ENCODE measurements around the gene IGLON5. TPM values are rescaled to one million over a fixed set of nuclear protein-coding genes. Genes with fewer than 3 reads are reported as not detected.

The IGLON5 gene
- polyA plus RNA-seq, 1 donor (not counting 4 experiments of a cell fraction or from before 2014, with no cell fraction given) = not detected

DNA sequence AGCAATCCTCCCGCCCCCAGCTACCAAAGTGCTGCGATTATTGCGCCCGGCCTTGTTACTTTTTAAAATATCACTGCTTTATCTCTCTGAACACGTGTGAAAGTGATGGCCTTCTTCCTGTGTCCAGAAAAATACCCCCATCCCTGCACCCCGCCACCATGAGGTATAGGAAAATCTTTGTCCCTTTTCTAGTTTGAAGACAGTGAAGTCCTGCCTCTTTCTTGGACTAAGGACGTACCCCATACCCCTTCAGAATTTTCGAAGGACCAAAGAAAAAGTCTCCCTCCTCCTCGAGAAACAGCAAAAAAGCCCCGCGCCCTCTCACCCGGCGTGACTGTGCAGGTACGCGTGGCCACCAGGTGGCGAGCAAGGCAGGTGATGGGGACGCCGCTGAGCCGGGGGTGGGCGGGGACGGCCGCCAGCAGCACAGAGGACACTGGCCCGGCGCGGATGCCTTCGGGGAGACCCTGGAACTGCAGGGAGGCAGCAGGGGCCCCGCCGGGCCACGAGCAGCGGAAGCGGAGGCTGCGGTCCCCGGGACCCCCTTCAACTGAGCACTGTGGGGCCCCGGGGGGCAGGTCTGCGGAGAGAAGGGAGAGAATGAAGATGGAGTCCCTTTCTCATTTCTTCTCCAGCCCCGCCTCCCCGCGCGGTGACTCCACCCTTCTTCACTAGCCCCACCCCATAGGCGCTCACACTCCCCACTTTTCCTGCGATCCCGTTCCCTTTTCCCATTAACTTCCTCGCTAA is 27.3 kb downstream of the IGLON5 start:
- H3K9me1 ChIP-seq (ENCODE audit: control insufficient read depth, extremely low read depth, insufficient read depth, low read length) = no peaks in the 10 kb centered on the region
- no peak for DNase-seq (ENCODE audit: low read depth, low spot score)
- H3K36me3 ChIP-seq (ENCODE audit: control insufficient read depth in 2 of 2, extremely low read depth in 1 of 2, insufficient read depth in 2 of 2, low read length in 2 of 2) = no peaks in the 10 kb centered on the region
- no peaks in the 10 kb centered on the region for H4K20me1 ChIP-seq (ENCODE audit: control insufficient read depth, extremely low read depth, insufficient read depth, low read length)
- no peaks in the 10 kb centered on the region for H3K9me3 ChIP-seq (ENCODE audit: control insufficient read depth, low read depth, low read length)
- H2AFZ ChIP-seq (ENCODE audit: control insufficient read depth, low read length) = peak overlapping the region; percentile 81
- H3K4me2 ChIP-seq (ENCODE audit: control insufficient read depth, extremely low read depth, insufficient read depth, low read depth, low read length) = peak overlapping the region; percentile 84
- FAIRE-seq = no peak
- TF ChIP-seq, protein P1, sequence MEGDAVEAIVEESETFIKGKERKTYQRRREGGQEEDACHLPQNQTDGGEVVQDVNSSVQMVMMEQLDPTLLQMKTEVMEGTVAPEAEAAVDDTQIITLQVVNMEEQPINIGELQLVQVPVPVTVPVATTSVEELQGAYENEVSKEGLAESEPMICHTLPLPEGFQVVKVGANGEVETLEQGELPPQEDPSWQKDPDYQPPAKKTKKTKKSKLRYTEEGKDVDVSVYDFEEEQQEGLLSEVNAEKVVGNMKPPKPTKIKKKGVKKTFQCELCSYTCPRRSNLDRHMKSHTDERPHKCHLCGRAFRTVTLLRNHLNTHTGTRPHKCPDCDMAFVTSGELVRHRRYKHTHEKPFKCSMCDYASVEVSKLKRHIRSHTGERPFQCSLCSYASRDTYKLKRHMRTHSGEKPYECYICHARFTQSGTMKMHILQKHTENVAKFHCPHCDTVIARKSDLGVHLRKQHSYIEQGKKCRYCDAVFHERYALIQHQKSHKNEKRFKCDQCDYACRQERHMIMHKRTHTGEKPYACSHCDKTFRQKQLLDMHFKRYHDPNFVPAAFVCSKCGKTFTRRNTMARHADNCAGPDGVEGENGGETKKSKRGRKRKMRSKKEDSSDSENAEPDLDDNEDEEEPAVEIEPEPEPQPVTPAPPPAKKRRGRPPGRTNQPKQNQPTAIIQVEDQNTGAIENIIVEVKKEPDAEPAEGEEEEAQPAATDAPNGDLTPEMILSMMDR (optimal IDR thresholded peaks at IDR 0.05 in 1 of 3, IDR thresholded peaks at IDR 0.05 in 1 of 3, conservative IDR thresholded peaks at IDR 0.05 in 1 of 3; ENCODE audit: extremely low read depth in 1 of 3, insufficient read depth in 2 of 3, low read length in 3 of 3) = peak; percentile 70 to 96 (median 83)
- TF ChIP-seq EZH2 (IDR thresholded peaks at IDR 0.05; ENCODE audit: low read length) = no peak
- no peaks in the 10 kb centered on the region for H3K27me3 ChIP-seq (ENCODE audit: control insufficient read depth, extremely low read depth, insufficient read depth, low read length)
- H3K79me2 ChIP-seq (ENCODE audit: control insufficient read depth, insufficient read depth, low read length) = no peaks in the 10 kb centered on the region
- peak overlapping the region; percentile 44 for H3K27ac ChIP-seq (ENCODE audit: control insufficient read depth, insufficient read depth, low read length)
- H3K4me3 ChIP-seq (ENCODE audit: control insufficient read depth in 2 of 3, extremely low read depth in 1 of 3, insufficient read depth in 2 of 3, low read depth in 1 of 3, low read length in 3 of 3) = peak overlapping the region; percentile 62 to 80 (median 75)
- dilution Hi-C loops (cut with MboI; ENCODE audit: extremely low pct_ligation_motif_present, low sequenced_read_pairs) = no loop called here
- H3K4me1 ChIP-seq (ENCODE audit: control insufficient read depth, extremely low read depth, insufficient read depth, low read length) = peaks cover 8% of the 10 kb centered on the region
- peak overlapping the region; percentile 49 for H3K9ac ChIP-seq (ENCODE audit: control insufficient read depth, extremely low read depth, insufficient read depth, low read length)

DNA sequence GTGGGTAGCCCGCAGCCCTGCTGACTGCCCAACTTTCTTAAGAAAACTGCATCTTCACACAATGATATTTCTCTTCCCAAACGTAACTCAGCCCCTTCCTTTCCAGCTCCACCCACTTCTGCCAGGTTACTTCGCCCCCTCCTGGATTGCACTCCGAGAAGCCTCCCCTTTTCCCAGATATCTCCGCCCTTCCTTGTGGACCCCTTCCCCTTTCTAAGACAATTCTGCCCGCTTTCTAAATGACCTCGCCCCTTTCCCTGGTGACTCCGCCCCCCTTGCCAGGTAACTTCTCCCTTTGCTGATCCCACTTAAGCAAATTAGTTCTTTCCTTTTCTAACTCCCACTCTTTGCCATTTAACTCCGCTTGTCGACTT is 27.9 kb downstream of the IGLON5 start:
- H3K9ac ChIP-seq (ENCODE audit: control insufficient read depth, extremely low read depth, insufficient read depth, low read length) = peak overlapping the region; percentile 49
- H3K36me3 ChIP-seq (ENCODE audit: control insufficient read depth in 2 of 2, extremely low read depth in 1 of 2, insufficient read depth in 2 of 2, low read length in 2 of 2) = no peaks in the 10 kb centered on the region
- H4K20me1 ChIP-seq (ENCODE audit: control insufficient read depth, extremely low read depth, insufficient read depth, low read length) = no peaks in the 10 kb centered on the region
- dilution Hi-C loops (cut with MboI; ENCODE audit: extremely low pct_ligation_motif_present, low sequenced_read_pairs) = no loop called here
- TF ChIP-seq, protein P1 (optimal IDR thresholded peaks at IDR 0.05 in 1 of 3, IDR thresholded peaks at IDR 0.05 in 1 of 3, conservative IDR thresholded peaks at IDR 0.05 in 1 of 3; ENCODE audit: extremely low read depth in 1 of 3, insufficient read depth in 2 of 3, low read length in 3 of 3) = no peak
- no peak for TF ChIP-seq EZH2 (IDR thresholded peaks at IDR 0.05; ENCODE audit: low read length)
- H3K27ac ChIP-seq (ENCODE audit: control insufficient read depth, insufficient read depth, low read length) = peak overlapping the region; percentile 44
- no peaks in the 10 kb centered on the region for H3K79me2 ChIP-seq (ENCODE audit: control insufficient read depth, insufficient read depth, low read length)
- no peaks in the 10 kb centered on the region for H3K27me3 ChIP-seq (ENCODE audit: control insufficient read depth, extremely low read depth, insufficient read depth, low read length)
- no peak for DNase-seq (ENCODE audit: low read depth, low spot score)
- H3K4me3 ChIP-seq (ENCODE audit: control insufficient read depth in 2 of 3, extremely low read depth in 1 of 3, insufficient read depth in 2 of 3, low read depth in 1 of 3, low read length in 3 of 3) = peak overlapping the region; percentile 62 to 80 (median 75)
- peak overlapping the region; percentile 81 for H2AFZ ChIP-seq (ENCODE audit: control insufficient read depth, low read length)
- FAIRE-seq = no peak
- no peaks in the 10 kb centered on the region for H3K9me3 ChIP-seq (ENCODE audit: control insufficient read depth, low read depth, low read length)
- H3K9me1 ChIP-seq (ENCODE audit: control insufficient read depth, extremely low read depth, insufficient read depth, low read length) = no peaks in the 10 kb centered on the region
- peaks cover 8% of the 10 kb centered on the region for H3K4me1 ChIP-seq (ENCODE audit: control insufficient read depth, extremely low read depth, insufficient read depth, low read length)
- H3K4me2 ChIP-seq (ENCODE audit: control insufficient read depth, extremely low read depth, insufficient read depth, low read depth, low read length) = peak overlapping the region; percentile 84
